Stimulated activated CD4-positive, alpha-beta T cell treated with anti-CD3 and anti-CD28 coated beads, Interleukin-15, amount 100 ng/mL, for 48 hours (primary cell): ENCODE results near the gene DAZAP1.

Source experiments
- DNase-seq, 2 donors: peaks; one replicate each; pipeline ENCODE4 v3.0.0-alpha.2; 2020; ENCODE audit warnings: low read depth in 2 of 2

The DAZAP1 gene

GRCh38 chr19:1441022-1441426 is 33.6 kb downstream of the DAZAP1 start:
- DNase-seq = no peak

DNA sequence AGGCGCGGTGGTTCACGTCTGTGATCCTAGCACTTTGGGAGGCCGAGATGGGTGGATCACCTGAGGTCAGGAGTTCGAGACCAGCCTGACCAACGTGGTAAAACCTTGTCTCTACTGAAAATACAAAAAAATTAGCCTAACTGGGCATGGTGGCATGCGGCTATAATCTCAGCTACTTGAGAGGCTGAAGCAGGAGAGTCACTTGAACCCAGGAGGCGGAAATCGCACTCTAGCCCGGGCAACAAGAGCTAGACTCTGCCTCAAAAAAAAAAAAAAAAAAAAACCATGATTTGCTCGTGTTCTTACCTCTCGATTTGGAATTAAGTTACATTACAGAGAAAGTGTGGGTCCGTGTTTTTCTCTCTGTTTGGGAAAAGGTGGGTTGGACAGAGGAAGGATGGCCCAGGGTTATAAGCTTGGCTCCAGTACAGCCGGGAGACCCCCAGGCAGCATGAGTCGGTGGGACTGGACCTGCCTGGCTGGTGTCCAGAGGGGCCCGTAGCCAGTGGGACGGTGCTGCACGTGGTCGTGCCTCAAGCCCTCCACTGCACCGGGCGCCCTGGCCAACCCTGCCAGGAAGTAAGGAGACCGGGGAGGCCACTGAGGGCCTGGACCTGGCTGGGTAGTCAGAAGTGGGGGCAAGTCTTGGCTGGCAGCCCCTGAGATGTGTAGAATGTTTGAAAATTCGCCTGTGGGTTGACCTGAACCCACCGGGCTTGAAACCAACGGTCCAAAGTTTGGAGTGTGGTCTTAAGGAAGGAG is 34.5 kb downstream of the DAZAP1 start:
- no peak for DNase-seq

GRCh38 chr19:1445185-1445931 is 38.0 kb downstream of the DAZAP1 start:
- DNase-seq = peak in 1 of 2 donors; percentile 75

GRCh38 chr19:1445932-1446712 is 38.7 kb downstream of the DAZAP1 start:
- no peak for DNase-seq

DNA sequence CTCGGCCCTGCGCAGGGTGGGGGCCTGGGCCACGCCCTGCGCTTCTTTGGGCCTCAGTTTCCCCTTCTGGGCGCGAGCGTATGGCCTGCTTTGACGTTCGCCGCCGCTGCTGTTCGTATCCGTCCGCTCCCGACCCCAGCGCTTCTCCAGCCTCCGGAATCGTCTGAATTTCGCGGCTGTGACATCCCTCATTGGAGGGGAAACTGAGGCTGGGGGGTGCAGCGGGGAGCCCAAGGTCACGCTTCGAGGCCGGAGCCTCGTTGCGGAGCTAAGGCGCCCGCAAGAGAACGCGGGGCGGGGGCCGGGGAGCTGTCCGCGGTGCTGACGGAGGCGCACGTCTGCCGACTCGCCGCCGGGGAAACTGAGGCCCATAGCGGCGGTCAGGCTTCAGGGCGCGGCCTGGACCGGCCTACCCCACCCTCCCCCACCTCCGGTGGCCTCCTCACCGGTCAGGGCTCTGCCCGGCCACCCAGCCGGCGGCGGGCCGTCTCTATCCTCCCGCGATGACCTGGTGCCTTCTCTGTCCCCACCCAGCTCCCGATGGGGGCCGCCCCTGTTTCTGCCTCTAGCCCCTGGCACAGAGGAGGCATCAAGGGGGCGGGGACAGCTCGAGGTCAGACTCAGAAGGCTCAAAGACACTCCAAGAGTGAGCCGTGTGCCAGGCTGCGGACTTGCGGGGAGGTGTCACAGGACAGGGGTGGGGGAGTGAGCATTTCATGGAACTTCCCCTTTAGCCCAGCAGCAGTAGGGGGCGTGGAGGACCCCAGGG is 39.5 kb downstream of the DAZAP1 start:
- no peak for DNase-seq

GRCh38 chr19:1447504-1447903 is 40.1 kb downstream of the DAZAP1 start:
- DNase-seq = no peak

GRCh38 chr19:1447944-1448343 is 40.6 kb downstream of the DAZAP1 start:
- no peak for DNase-seq

- no peak for DNase-seq
These were observed 42.4 kb downstream of the DAZAP1 start, which contains the start of gene APC2 for GRCh38 chr19:1449467-1450442. TSS of gene APC2 (plus strand) at chr19:1450121. CDS start at chr19:1453002, 2,881 bp downstream.

DNA sequence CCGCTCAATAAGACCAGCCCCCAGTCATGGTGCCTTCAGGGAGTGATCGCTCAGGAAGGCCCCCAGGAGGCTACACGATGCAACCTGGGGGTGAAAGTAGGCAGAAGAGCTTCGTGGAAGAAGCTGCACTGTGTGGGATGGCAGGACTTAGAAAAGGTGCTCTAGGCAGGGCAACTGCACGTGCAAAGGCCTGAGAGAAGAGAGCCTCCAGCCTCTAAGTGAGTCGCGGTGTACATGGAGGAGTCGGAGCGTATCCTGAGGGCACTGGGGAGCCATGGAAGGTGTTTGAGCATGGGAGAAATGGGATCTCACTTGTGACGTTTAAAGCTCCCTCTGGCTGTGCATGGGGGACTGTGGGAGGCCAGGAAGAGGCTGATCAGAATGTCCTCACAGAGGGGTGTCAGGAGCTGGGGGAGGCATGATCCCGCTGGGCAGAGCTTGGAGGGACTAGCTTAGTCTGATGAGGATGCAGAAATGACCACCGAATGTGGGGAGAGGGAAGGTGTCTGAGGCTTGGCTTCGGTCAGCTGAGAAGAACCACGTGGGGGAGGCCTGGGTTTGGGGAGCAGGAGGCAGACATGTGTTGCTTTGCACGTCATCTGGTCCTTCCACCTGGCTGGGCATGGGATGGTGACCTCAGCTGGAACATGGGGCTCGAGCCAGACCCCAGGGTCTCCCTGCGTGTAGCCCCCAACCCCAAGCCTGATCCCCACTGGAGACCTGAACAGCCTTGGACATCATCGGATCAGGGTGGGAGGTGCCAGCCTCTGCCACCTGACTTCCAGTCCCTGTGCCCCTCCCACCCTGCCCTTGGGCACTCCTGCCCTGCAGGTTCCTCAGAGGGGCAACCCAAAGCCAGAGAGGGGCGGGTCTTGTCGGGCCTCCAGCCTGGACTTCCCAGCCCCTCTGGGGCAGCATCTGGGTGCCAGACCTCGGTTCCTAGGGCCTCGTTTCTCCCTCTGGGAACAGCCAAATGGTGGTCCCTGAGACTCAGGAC is 43.6 kb downstream of the DAZAP1 start:
- DNase-seq = no peak

DNA sequence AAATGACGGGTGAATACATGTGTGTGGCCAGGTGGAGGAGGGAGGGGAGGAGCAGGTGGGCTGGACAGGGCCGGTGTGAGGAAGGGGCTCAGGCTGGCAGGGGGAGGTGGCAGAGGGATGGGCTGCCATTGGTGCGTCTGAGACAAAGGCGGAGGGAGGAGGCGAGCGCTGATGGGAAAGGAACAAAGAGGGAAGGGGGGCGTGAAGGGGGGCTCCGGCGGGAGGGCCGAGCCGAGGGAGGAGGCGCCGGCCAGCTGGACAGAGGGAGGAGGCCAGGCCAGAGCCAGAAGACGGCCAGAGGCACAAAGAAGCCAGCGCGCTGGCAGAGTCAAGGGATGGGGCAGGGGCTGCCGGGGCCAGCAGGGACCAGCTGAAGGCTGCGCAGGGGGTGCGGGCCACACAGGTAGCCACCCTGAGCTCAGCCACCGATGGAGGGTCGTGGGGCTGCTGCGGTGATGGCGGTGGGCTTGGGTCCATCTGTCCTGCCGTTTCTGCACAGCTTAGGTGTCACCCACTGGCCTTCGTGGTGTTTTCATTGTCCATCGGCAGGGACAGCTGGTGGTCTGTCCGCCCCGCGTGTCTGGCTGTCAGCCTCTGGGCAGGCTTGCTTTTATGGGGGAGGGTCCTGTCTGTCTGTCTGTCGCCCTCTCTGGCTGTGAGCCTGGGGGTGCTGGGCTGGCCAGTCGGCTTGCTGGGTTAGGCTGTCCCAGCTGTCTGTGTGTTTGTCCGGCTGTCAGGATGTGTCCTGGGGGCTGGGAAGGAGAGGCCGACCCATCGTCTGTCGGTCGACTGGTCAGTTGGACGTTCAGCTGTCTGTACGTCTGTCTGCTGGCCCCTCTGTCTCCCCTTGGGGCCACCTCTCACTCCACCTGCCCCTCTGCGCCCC is 44.8 kb downstream of the DAZAP1 start:
- no peak for DNase-seq

DNA sequence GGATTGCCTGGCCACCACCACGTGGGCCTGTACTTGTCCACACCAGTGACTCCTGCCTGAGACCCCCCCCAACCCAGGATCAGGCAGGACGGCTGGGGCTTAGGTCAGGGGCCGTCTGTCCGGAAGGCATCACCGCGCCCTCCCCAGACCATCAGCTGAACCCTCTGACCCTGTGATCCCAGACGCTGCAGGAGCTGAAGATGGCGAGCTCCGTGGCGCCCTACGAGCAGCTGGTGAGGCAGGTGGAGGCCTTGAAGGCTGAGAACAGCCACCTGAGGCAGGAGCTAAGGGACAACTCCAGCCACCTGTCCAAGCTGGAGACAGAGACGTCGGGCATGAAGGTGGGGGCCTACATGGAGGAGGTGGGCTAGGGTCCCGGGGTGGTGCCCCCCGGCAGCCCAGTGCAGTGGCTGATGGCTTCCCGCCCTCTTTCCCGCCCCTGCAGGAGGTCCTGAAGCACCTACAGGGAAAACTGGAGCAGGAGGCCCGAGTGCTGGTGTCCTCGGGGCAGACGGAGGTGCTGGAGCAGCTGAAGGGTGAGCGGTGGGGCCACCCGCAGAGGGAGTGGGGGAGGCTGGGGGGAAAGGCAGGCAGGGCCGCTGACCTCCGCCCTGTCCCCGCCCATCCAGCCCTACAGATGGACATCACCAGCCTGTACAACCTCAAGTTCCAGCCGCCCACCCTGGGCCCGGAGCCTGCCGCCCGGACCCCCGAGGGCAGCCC is 45.6 kb downstream of the DAZAP1 start:
- DNase-seq = no peak

DNA sequence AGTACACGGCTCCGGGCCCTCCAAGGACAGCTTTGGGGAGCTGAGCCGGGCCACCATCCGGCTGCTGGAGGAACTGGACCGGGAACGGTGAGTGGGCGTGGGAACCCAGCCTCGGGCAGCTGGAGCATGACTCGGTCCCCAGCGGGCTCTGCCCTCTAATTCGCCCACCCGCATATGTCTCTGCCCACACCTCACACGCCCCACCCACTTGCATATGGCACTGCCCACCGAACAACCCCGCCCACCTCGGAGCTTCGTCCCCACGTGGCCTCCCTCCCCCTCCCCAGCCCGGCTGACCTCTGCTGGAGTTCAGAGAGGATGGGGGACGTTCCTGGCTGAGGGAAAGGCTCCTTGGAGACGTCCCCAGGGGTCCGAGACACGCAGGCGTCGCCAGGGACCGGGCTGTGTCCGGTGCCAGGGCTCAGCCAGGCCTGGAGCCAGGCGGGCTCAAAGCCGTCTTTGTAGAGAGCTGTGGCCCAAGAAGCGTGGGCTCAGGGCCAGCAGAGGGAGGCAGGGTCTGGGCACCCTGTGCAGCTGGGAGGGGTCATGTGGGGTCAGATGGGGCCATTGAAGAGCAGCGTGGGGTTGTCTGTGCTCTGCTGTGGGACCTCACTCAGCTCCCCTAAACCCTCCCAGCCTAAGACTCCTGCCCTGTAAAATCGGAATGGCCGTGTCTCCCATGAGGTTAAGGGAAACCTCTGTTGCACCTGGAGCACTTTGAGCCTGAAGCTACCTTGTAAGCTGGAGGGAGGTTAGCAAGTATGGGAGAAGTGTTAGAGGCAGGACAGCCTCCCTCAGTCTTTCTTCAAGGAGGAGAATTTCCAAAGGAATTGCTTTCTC is 46.4 kb downstream of the DAZAP1 start:
- no peak for DNase-seq

GRCh38 chr19:1455002-1455335 is 47.6 kb downstream of the DAZAP1 start:
- no peak for DNase-seq

GRCh38 chr19:1455336-1456120 is 48.1 kb downstream of the DAZAP1 start:
- peak; percentile 55 to 64 for DNase-seq

GRCh38 chr19:1456121-1456900 is 48.9 kb downstream of the DAZAP1 start:
- DNase-seq = no peak
